ENCODE results near the gene SERPINB4.

GRCh38 chr18:63683890-63684289 lies 39.8 kb upstream of the SERPINB4 start:
- TF ChIP-seq, protein P1, sequence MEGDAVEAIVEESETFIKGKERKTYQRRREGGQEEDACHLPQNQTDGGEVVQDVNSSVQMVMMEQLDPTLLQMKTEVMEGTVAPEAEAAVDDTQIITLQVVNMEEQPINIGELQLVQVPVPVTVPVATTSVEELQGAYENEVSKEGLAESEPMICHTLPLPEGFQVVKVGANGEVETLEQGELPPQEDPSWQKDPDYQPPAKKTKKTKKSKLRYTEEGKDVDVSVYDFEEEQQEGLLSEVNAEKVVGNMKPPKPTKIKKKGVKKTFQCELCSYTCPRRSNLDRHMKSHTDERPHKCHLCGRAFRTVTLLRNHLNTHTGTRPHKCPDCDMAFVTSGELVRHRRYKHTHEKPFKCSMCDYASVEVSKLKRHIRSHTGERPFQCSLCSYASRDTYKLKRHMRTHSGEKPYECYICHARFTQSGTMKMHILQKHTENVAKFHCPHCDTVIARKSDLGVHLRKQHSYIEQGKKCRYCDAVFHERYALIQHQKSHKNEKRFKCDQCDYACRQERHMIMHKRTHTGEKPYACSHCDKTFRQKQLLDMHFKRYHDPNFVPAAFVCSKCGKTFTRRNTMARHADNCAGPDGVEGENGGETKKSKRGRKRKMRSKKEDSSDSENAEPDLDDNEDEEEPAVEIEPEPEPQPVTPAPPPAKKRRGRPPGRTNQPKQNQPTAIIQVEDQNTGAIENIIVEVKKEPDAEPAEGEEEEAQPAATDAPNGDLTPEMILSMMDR (conservative IDR thresholded peaks at IDR 0.05) = no peak
- no peak for TF ChIP-seq ZFX (IDR thresholded peaks at IDR 0.05)

Measured in C4-2B (cell line).